ENCODE measurements around the gene PLEKHJ1.

PLEKHJ1 gene

DNA sequence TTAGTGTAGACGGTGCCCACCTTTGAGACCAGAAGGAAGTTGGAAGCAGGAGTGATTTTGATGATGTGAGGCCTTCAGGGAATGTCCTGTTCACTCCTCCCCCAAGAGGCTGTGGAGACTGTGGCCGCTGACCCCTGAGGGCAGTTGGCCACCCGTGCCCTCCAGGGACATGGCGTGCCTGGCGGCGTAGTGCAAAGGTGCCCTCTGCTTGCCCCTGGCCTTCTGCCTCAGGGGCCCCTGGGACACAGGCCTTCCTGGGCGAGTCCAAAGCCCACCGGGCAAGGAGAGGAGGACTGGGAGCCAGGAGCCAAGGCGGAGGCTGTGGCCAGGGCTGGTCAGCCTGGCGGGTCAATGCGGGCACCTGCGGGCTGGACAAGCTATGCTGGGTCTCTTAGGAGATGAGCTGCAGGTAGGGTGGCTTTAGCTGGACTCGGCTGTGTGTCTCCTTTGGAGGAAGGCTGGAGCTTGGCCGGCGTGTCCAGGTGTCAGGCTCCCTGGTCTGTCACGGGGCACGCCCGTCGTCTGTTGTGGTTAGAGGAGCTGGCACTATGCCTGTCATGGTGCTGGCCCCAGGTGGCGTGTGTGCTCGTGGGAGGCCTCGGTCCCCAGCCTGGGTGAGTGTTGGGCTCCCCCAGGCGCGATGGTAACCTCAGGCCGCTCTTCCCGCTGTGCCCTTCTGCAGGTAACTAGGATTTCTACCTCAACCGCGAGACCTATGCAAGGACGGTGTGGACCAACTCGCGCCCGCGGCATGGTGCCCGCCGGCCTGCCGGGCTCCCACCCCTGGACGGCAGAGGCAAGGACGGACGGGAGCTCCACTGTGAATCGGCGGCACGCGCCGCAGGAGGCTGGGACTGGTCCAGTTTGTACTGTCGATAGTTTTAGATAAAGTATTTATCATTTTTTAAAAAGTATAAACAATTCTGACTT lies 6.8 kb downstream of the PLEKHJ1 start:
- H3K27me3 ChIP-seq: no peaks in the 10 kb centered on the region
- TF ChIP-seq, protein P1, sequence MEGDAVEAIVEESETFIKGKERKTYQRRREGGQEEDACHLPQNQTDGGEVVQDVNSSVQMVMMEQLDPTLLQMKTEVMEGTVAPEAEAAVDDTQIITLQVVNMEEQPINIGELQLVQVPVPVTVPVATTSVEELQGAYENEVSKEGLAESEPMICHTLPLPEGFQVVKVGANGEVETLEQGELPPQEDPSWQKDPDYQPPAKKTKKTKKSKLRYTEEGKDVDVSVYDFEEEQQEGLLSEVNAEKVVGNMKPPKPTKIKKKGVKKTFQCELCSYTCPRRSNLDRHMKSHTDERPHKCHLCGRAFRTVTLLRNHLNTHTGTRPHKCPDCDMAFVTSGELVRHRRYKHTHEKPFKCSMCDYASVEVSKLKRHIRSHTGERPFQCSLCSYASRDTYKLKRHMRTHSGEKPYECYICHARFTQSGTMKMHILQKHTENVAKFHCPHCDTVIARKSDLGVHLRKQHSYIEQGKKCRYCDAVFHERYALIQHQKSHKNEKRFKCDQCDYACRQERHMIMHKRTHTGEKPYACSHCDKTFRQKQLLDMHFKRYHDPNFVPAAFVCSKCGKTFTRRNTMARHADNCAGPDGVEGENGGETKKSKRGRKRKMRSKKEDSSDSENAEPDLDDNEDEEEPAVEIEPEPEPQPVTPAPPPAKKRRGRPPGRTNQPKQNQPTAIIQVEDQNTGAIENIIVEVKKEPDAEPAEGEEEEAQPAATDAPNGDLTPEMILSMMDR (IDR thresholded peaks at IDR 0.05): no peak
- peaks cover 97% of the 10 kb centered on the region for H3K36me3 ChIP-seq
- no peaks in the 10 kb centered on the region for H3K9me3 ChIP-seq
- no peak overlapping the region for H3K27ac ChIP-seq
- no peak overlapping the region for H3K4me3 ChIP-seq (ENCODE audit: low read depth in 1 of 2, low read length in 1 of 2)
- peaks cover 0 to 4% of the 10 kb centered on the region in 2 experiments for H3K4me1 ChIP-seq (ENCODE audit: control insufficient read depth in 1 of 2, insufficient read depth in 1 of 2, low read depth in 1 of 2, low read length in 1 of 2)

DNA sequence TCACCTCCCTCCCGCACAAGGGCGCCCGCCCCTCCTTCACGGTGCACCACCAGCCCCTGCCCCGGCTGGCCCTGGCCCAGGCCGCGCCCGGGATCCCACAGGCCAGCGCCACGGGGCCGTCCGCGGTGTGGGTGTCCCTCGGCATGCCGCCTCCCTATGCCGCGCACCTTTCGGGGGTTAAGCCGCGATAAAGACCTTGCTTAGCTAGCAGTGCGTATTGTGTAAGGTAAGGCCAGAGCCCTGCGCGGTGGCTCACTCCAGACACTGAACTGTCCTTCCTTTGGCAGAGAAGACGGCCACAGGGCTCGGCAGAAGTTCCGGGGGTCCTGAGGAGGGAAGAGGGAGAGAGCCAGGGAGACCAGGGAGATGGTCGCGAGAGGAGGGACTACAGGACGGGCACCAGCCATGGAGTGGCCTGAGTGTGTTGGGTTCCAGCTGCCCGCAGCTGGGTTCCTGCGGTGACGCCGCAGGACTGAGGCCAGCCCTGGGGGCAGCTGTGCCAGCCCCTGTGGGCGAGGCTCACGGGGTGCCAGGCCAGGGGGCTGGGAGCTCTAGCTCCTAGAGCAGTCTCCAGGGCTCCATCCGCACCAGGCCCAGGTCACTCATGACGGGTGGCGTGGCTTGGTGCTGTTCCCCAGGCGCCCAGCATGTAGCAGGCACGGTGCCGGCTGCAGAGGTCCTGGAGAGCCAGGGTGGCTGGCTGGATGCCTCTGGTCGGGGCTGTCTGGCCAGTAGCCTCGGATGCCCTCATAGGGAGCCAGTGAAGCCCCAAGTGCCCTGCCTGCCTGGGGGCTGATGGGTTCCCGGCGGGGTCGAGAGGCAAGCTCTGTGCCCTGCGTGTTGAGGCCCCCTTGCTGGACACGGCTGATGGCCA lies 7.7 kb downstream of the PLEKHJ1 start:
- Histone ChIP-seq H3K27me3 (no peaks in the 10 kb centered on the region), H3K4me3 (ENCODE audit: low read depth in 1 of 2, low read length in 1 of 2) (no peak overlapping the region), H3K9me3 (no peaks in the 10 kb centered on the region), H3K27ac (no peak overlapping the region), H3K4me1 (ENCODE audit: control insufficient read depth in 1 of 2, insufficient read depth in 1 of 2, low read depth in 1 of 2, low read length in 1 of 2) (no peaks in the 10 kb centered on the region), H3K36me3 (peaks cover 98% of the 10 kb centered on the region)
- TF ChIP-seq, protein P1 (IDR thresholded peaks at IDR 0.05): no peak

DNA sequence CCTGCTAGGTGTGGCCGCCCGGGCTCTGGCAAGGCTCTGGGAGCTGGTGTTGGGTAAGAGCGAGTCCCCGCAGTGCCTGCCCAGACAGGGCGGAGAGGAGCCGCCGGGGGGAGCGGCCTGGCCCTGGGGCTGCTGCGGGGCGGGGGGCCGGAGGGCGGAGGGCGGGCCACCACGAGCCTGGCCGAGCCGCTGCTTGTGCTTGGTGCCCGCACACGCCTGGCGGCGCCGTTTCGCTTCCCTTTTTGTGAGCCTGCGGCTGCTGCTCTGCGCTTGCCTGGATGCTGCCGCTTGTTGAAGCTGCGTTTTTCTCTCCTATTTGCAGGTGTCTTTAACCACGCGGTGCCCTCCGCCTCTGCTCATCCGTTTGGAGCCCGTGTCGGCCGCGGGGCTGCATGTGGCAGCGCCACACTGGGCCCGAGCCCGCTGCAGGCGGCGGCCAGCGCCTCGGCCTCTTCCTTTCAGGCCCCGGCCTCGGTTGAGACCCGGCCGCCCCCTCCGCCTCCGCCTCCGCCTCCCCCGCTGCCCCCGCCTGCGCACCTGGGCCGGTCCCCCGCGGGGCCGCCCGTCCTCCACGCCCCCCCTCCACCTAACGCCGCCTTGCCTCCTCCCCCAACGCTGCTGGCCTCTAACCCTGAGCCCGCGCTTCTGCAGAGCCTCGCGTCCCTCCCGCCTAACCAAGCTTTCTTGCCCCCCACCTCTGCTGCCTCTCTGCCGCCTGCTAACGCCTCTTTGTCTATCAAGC lies 8.5 kb downstream of the PLEKHJ1 start:
- Histone ChIP-seq H3K27me3 (no peaks in the 10 kb centered on the region), H3K9me3 (no peaks in the 10 kb centered on the region), H3K4me3 (ENCODE audit: low read depth in 1 of 2, low read length in 1 of 2) (no peak overlapping the region), H3K27ac (no peak overlapping the region), H3K36me3 (peaks cover 98% of the 10 kb centered on the region), H3K4me1 (ENCODE audit: control insufficient read depth in 1 of 2, insufficient read depth in 1 of 2, low read depth in 1 of 2, low read length in 1 of 2) (no peaks in the 10 kb centered on the region)
- TF ChIP-seq, protein P1 (IDR thresholded peaks at IDR 0.05): no peak

GRCh38 chr19:2226840-2227360 lies 9.2 kb downstream of the PLEKHJ1 start:
- Histone ChIP-seq H3K27ac (no peak overlapping the region), H3K9me3 (no peaks in the 10 kb centered on the region), H3K4me1 (ENCODE audit: control insufficient read depth in 1 of 2, insufficient read depth in 1 of 2, low read depth in 1 of 2, low read length in 1 of 2) (no peaks in the 10 kb centered on the region), H3K4me3 (ENCODE audit: low read depth in 1 of 2, low read length in 1 of 2) (no peak overlapping the region), H3K27me3 (no peaks in the 10 kb centered on the region), H3K36me3 (peaks cover 98% of the 10 kb centered on the region)
- TF ChIP-seq, protein P1 (IDR thresholded peaks at IDR 0.05): no peak
